ENCODE measurements around the gene SLC23A2. TPM values are rescaled to one million over a fixed set of nuclear protein-coding genes. Genes with fewer than 3 reads are reported as not detected.
A peak's percentile ranks its signal among the peaks of the same experiment; 100 is the strongest.

The SLC23A2 gene
- total RNA-seq, 2 experiments from 2014 or later = 18.1 to 20.6 TPM

GRCh38 chr20:4813076-4813862 lies 188.0 kb downstream of the SLC23A2 start:
- Mint-ChIP-seq H3K4me1 (peaks cover 78% of the 10 kb centered on the region), H3K9me3 (no peaks in the 10 kb centered on the region), H3K36me3 (ENCODE audit: low read depth) (peaks cover 76% of the 10 kb centered on the region), H3K4me3 (peak overlapping the region; percentile 88), H3K27ac (peak overlapping the region; percentile 97), H3K27me3 (no peaks in the 10 kb centered on the region)
- POLR2A ChIA-PET = interaction anchor here (0.7 to 1.2 kb wide), 4 partner anchors 18 to 307 kb away, joined by 3 read pairs; partner anchors contain the start of gene PCNA
- CTCF ChIA-PET = interaction anchor here (0.6 to 1.9 kb wide), 5 partner anchors 17 to 313 kb away, joined by 3 to 12 read pairs (median 4); partner anchors contain the start of gene CDS2
- DNase-seq = no peak

- Mint-ChIP-seq H3K27me3 (no peaks in the 10 kb centered on the region), H3K36me3 (ENCODE audit: low read depth) (peaks cover 76% of the 10 kb centered on the region), H3K4me1 (peaks cover 81% of the 10 kb centered on the region), H3K27ac (peak overlapping the region; percentile 97), H3K9me3 (no peaks in the 10 kb centered on the region), H3K4me3 (peak overlapping the region; percentile 88)
- ChIA-PET POLR2A (no interaction called here), CTCF (interaction anchor here (0.6 to 5.9 kb wide), 6 partner anchors 15 to 314 kb away, joined by 3 to 38 read pairs (median 4); partner anchors contain the start of gene CDS2)
- no peak for DNase-seq
Observed at GRCh38 chr20:4812641-4813075, 188.7 kb downstream of the SLC23A2 start.

- Mint-ChIP-seq H3K27ac (peak overlapping the region; percentile 97), H3K4me1 (peaks cover 79% of the 10 kb centered on the region), H3K4me3 (peak overlapping the region; percentile 88), H3K27me3 (no peaks in the 10 kb centered on the region), H3K36me3 (ENCODE audit: low read depth) (peaks cover 75% of the 10 kb centered on the region), H3K9me3 (no peaks in the 10 kb centered on the region)
- POLR2A ChIA-PET = no interaction called here
- peak; percentile 38 for DNase-seq
- CTCF ChIA-PET = interaction anchor here (0.6 to 5.9 kb wide), 8 partner anchors 8 to 314 kb away, joined by 3 to 38 read pairs (median 4); partner anchors contain the start of gene CDS2
Observed at GRCh38 chr20:4812216-4812615, 189.1 kb downstream of the SLC23A2 start.

GRCh38 chr20:4811661-4812181 lies 189.6 kb downstream of the SLC23A2 start:
- DNase-seq = peak; percentile 80
- no peaks in the 10 kb centered on the region for H3K9me3 Mint-ChIP-seq
- H3K27me3 Mint-ChIP-seq = no peaks in the 10 kb centered on the region
- ChIA-PET POLR2A (interaction anchor here (0.7 kb wide), 1 partner anchor 314 kb away, joined by 3 read pairs; no protein-coding TSS in a partner anchor), CTCF (interaction anchor here (0.6 to 5.9 kb wide), 8 partner anchors 9 to 315 kb away, joined by 3 to 38 read pairs (median 4); partner anchors contain the start of gene CDS2)
- H3K4me3 Mint-ChIP-seq = peak overlapping the region; percentile 88
- peaks cover 76% of the 10 kb centered on the region for H3K36me3 Mint-ChIP-seq (ENCODE audit: low read depth)
- H3K27ac Mint-ChIP-seq = peak overlapping the region; percentile 97
- peaks cover 78% of the 10 kb centered on the region for H3K4me1 Mint-ChIP-seq

- Mint-ChIP-seq H3K9me3 (no peaks in the 10 kb centered on the region), H3K4me1 (peaks cover 80% of the 10 kb centered on the region), H3K4me3 (peak overlapping the region; percentile 88), H3K27ac (peak overlapping the region; percentile 97), H3K27me3 (no peaks in the 10 kb centered on the region), H3K36me3 (ENCODE audit: low read depth) (peaks cover 75% of the 10 kb centered on the region)
- CTCF ChIA-PET = interaction anchor here (0.7 to 5.9 kb wide), 6 partner anchors 8 to 141 kb away, joined by 3 to 38 read pairs (median 4); no protein-coding TSS in a partner anchor
- POLR2A ChIA-PET = interaction anchor here (0.7 kb wide), 1 partner anchor 315 kb away, joined by 3 read pairs; no protein-coding TSS in a partner anchor
- no peak for DNase-seq
Observed at GRCh38 chr20:4811257-4811656, 190.1 kb downstream of the SLC23A2 start.

GRCh38 chr20:4810426-4811019 lies 190.8 kb downstream of the SLC23A2 start:
- H3K27me3 Mint-ChIP-seq = no peaks in the 10 kb centered on the region
- peak overlapping the region; percentile 97 for H3K27ac Mint-ChIP-seq
- POLR2A ChIA-PET = no interaction called here
- H3K4me3 Mint-ChIP-seq = peak overlapping the region; percentile 88
- peaks cover 81% of the 10 kb centered on the region for H3K4me1 Mint-ChIP-seq
- no peaks in the 10 kb centered on the region for H3K9me3 Mint-ChIP-seq
- DNase-seq = no peak
- CTCF ChIA-PET = interaction anchor here (0.7 to 5.9 kb wide), 2 partner anchors 13 to 142 kb away, joined by 3 to 38 read pairs; no protein-coding TSS in a partner anchor
- peaks cover 75% of the 10 kb centered on the region for H3K36me3 Mint-ChIP-seq (ENCODE audit: low read depth)

GRCh38 chr20:4809707-4810106 lies 191.6 kb downstream of the SLC23A2 start:
- H3K4me3 Mint-ChIP-seq = no peak overlapping the region
- POLR2A ChIA-PET = no interaction called here

GRCh38 chr20:4808872-4809271 lies 192.4 kb downstream of the SLC23A2 start:
- Mint-ChIP-seq H3K4me1 (peaks cover 71% of the 10 kb centered on the region), H3K27ac (peak overlapping the region; percentile 84), H3K4me3 (no peak overlapping the region), H3K27me3 (no peaks in the 10 kb centered on the region), H3K9me3 (no peaks in the 10 kb centered on the region), H3K36me3 (ENCODE audit: low read depth) (peaks cover 69% of the 10 kb centered on the region)
- ChIA-PET POLR2A (no interaction called here), CTCF (interaction anchor here (0.8 to 5.9 kb wide), 2 partner anchors 11 to 50 kb away, joined by 3 to 38 read pairs; no protein-coding TSS in a partner anchor)
- DNase-seq = no peak

More at GRCh38 chr20:4809707-4810106, 191.6 kb downstream of the SLC23A2 start:
- Mint-ChIP-seq H3K9me3 (no peaks in the 10 kb centered on the region), H3K27ac (peak overlapping the region; percentile 84), H3K27me3 (no peaks in the 10 kb centered on the region), H3K36me3 (ENCODE audit: low read depth) (peaks cover 75% of the 10 kb centered on the region), H3K4me1 (peaks cover 76% of the 10 kb centered on the region)
- CTCF ChIA-PET = interaction anchor here (5.9 kb wide), 1 partner anchor 12 kb away, joined by 38 read pairs; no protein-coding TSS in a partner anchor
- DNase-seq = no peak

- Mint-ChIP-seq H3K36me3 (ENCODE audit: low read depth) (peaks cover 59% of the 10 kb centered on the region), H3K4me1 (peaks cover 43% of the 10 kb centered on the region), H3K27ac (peak overlapping the region; percentile 39), H3K9me3 (no peaks in the 10 kb centered on the region), H3K4me3 (no peak overlapping the region), H3K27me3 (no peaks in the 10 kb centered on the region)
- POLR2A ChIA-PET = no interaction called here
- DNase-seq = no peak
- CTCF ChIA-PET = interaction anchor here (0.9 to 1.5 kb wide), 3 partner anchors 9 to 23 kb away, joined by 3 read pairs; no protein-coding TSS in a partner anchor
Observed at GRCh38 chr20:4805663-4806449, 195.5 kb downstream of the SLC23A2 start.

GRCh38 chr20:4802527-4802926 lies 198.8 kb downstream of the SLC23A2 start:
- Mint-ChIP-seq H3K27ac (no peak overlapping the region), H3K9me3 (peaks cover 3% of the 10 kb centered on the region), H3K27me3 (no peaks in the 10 kb centered on the region), H3K4me3 (no peak overlapping the region), H3K4me1 (peaks cover 17% of the 10 kb centered on the region), H3K36me3 (ENCODE audit: low read depth) (peaks cover 68% of the 10 kb centered on the region)
- ChIA-PET POLR2A (no interaction called here), CTCF (interaction anchor here (1.1 to 1.5 kb wide), 2 partner anchors 9 to 13 kb away, joined by 4 read pairs; no protein-coding TSS in a partner anchor)
- DNase-seq = no peak
